ENCODE results near the gene NUDT2. TPM values are rescaled to one million over a fixed set of nuclear protein-coding genes. Genes with fewer than 3 reads are reported as not detected.

The NUDT2 gene
- total and polyA plus RNA-seq, 2 of the 4 experiments (the other 2 are of a cell fraction): 36.6 to 45.0 TPM

DNA sequence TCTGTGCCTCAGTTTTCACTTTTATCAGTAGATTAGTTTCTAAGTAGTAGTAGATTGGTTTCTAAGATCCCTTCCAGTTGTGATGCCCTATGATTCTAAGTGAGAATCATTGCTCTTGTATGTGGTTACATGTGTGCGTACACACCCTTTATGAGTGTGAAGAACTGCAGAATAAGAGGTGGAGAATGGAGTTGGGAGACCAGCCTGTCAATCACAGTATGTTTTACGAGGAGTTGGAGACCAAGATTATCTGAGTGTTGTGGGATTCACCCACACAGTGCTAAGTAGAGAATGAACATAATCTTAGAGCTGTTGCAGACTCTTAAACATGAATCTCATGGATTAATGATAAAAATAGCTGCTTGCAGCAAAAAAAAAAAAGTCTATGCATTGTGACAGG is 37.9 kb upstream of the NUDT2 start:
- H4K20me1 ChIP-seq (ENCODE audit: insufficient read depth, low read length): no peaks in the 10 kb centered on the region
- DNase-seq (no peak), ATAC-seq (ENCODE audit: low read depth) (no peak)
- POLR2A ChIA-PET (ENCODE audit: unreplicated experiment): no interaction called here
- H3K18ac ChIP-seq (ENCODE audit: low read depth, low read length): no peak overlapping the region
- no peak overlapping the region for H4K5ac ChIP-seq (ENCODE audit: low read depth, low read length)
- no peaks in the 10 kb centered on the region for H3K9me1 ChIP-seq (ENCODE audit: insufficient read depth, low read length)
- no peak overlapping the region for H3K4ac ChIP-seq (ENCODE audit: low read depth, low read length)
- no peak overlapping the region for H3K27ac ChIP-seq (ENCODE audit: insufficient read depth, low read length)
- no peak overlapping the region for H2BK15ac ChIP-seq (ENCODE audit: low read depth, low read length)
- BruUV-seq (replicated peaks): no TSS peak
- no peak overlapping the region for H3K14ac ChIP-seq (replicated peaks; ENCODE audit: low read depth, low read length)
- no peak overlapping the region for H2BK120ac ChIP-seq (ENCODE audit: low read depth, low read length)
- no peak overlapping the region for H3K4me2 ChIP-seq (ENCODE audit: low read depth, low read length)
- H3K23ac ChIP-seq (ENCODE audit: low read depth, low read length): no peak overlapping the region
- H3K79me1 ChIP-seq (ENCODE audit: low read depth in 1 of 2, low read length in 2 of 2): no peaks in the 10 kb centered on the region; a peak in 1 of 4 replicates
- no peaks in the 10 kb centered on the region for H3K36me3 ChIP-seq (ENCODE audit: control insufficient read depth, insufficient read depth, low read length)
- H4K8ac ChIP-seq (ENCODE audit: low read depth in 2 of 2, low read length in 2 of 2): no peak overlapping the region
- TF ChIP-seq SMC3 (IDR thresholded peaks at IDR 0.05; ENCODE audit: low read depth, low read length): no peak
- H4K91ac ChIP-seq (ENCODE audit: insufficient read depth, low read depth, low read length): no peak overlapping the region
- dilution Hi-C loops (cut with HindIII; ENCODE audit: low sequenced_read_pairs, unreplicated experiment): no loop called here
- no peak overlapping the region for H3K9ac ChIP-seq (ENCODE audit: low read depth, low read length)
- intact Hi-C loops (cut with micrococcal nuclease): no loop called here
- H2BK20ac ChIP-seq (ENCODE audit: low read depth, low read length): no peak overlapping the region
- H2AK9ac ChIP-seq (replicated peaks; ENCODE audit: low read depth, low read length, poor library complexity): no peak overlapping the region
- H2AK5ac ChIP-seq (ENCODE audit: low read depth, low read length): no peak overlapping the region
- in situ Hi-C loops (cut with MboI; ENCODE audit: low sequenced_read_pairs): no loop called here
- no peaks in the 10 kb centered on the region for H3K9me3 ChIP-seq (ENCODE audit: control insufficient read depth, insufficient read depth, low read length)
- no peaks in the 10 kb centered on the region for H3K27me3 ChIP-seq (ENCODE audit: control insufficient read depth, insufficient read depth, low read length)
- CTCF ChIA-PET: no interaction called here
- no peak overlapping the region for H2AFZ ChIP-seq (replicated peaks; ENCODE audit: low read length, poor library complexity)
- no CpG with 5 or more reads among the region's 2 CpGs for WGBS, 2 experiments (ENCODE audit: extremely low coverage in 2 of 2, insufficient read length in 1 of 2)
- no peak overlapping the region for H2BK5ac ChIP-seq (ENCODE audit: low read depth, low read length, poor library complexity, severe bottlenecking)
- H3K4me3 ChIP-seq (ENCODE audit: insufficient read depth, low read depth, low read length): no peak overlapping the region
- H3K4me1 ChIP-seq (ENCODE audit: control insufficient read depth, insufficient read depth, low read length): no peaks in the 10 kb centered on the region
- H3K56ac ChIP-seq (ENCODE audit: extremely low read depth, insufficient read depth, low read length): no peak overlapping the region
